NCI-H1092 (cell line): ENCODE data around the gene MGAT4C.

ENCODE experiments used
- DNase-seq: peaks from one replicate; lab custom pipeline; 2025; lab: John Stamatoyannopoulos, UW

Gene MGAT4C

DNA sequence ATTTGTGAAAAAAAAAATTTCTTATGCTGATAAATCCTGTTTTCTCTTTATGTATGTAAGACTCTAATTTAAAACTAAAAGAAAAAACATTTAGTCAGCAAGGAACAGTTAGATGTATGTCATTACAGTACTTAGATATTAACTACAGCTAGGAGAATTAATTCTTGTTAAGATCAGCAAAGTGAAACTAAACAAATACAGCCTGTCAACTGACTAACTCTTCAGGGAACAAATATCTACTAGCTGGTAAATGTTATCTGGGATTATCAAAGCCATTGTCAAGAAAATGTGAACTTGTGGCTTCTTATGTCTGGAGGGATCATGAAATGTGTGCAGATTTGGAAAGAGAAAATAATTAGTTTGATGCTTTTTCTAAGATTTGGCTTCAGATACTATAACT is 27.5 kb downstream of the MGAT4C start:
- no peak for DNase-seq

DNA sequence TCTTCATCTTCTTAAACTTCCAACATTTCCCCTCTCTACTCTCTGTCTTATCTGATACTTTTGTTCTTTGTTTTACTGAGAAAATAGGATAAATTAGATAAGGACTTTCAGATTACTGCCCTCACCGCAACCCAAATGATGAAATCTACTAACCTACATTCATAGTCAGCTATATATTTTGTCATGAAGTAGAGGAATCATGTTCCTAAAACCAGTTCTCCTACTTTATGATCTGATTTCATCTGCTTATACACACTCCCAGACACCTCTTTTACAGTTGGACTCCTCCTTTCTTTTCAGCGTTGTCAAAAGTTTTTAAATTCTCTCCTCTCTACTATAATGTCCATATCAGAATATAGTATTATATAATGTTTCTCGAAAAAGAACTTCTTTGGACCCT is 29.7 kb downstream of the MGAT4C start:
- no peak for DNase-seq

DNA sequence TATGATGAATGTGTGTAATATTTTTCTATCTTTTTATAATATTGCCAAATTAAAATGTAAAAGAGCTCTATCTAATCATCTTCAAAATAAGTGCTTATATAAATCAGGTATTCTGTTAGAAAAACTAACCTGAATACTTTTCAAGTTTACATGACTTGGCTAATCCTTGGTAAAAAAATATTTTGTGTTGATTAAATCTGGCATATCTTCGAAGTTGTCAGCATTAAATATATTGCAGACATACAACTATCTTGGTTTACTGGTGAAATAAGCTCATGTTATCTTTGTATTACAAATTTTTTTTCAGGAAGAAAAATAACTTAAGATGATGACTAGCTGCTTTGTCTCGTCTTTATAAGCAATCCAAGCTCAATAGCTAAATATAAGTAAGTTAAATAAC is 39.6 kb downstream of the MGAT4C start:
- no peak for DNase-seq

DNA sequence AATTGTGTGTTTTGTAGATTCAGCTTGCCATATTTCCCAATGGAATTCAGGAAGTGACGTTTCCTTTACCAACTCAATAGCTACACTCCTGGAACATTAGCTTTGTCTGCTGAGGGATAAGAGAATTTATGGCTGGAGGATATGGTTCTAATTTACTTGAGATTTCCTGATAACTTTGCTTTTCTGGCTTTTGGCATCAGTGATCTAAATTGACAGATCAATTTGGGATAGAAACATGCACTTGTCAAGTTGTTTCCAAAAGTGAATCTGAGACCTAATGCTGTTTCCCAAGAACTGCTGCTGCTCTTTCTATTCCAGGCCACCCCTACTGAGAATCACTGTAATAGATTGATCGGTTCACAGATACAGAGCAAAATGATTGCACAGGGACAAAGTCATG is 43.2 kb downstream of the MGAT4C start:
- DNase-seq: no peak

- no peak for DNase-seq
These were observed 57.3 kb downstream of the MGAT4C start for GRCh38 chr12:86198696-86199444.

GRCh38 chr12:86196465-86196864 is 59.7 kb downstream of the MGAT4C start:
- no peak for DNase-seq

DNA sequence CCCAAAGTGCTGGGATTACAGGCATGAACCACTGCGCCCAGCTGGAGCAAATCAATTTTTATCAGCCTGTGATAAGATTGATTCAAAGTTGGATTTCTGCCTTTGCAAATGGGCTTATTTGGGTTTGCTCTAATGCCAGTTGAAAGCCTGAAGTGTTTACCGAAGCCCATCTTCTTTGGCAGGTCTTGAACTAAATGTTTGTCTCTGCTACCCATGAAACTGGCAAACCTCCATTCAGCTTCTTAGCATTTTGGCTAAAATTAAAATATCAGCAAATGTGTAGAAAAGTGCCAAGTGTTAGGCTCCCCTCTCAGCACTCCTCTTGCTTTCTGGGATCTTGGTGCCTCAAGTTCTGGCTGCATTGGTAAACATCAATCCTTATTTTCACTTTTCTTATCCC is 61.5 kb downstream of the MGAT4C start:
- DNase-seq: peak; percentile 17

GRCh38 chr12:86193931-86194330 is 62.3 kb downstream of the MGAT4C start:
- no peak for DNase-seq

DNA sequence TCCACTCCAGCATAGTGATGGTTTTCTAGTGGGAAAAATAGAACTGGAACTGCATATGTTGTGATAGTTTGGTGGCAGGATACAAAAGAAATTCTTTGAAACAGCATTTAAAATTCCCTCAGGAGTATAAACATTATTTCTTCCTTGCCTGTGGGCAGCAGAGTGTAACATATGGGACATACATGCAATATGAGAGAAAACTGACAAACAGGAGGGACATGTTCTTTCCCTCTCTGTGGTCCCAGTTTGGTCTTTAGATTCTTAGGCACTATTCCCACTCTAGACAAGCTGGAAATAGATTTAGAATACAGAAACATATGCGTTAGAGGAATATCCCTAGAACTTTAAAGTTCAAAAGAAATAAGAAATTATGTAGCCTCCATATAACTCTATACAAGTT is 68.0 kb downstream of the MGAT4C start:
- DNase-seq: no peak

DNA sequence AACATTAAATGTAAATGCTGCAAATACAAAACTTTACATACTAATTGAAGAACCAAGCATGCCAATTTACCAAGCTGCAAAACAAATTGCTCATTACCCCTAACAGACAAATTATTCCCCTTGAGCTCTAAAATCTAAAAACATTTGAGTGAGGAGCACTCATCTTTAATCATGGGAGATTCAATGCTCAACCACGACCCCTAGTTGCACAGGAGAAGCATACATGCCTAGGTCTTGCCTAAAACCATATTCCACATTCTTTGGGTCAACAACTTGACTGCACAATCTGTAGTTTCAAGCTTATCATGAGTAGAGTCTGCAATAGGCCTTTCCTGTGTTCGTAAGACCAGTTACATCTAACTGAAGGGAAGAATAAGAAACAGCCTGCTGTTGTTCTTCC is 69.7 kb downstream of the MGAT4C start:
- DNase-seq: no peak

- DNase-seq: no peak
These were observed 76.3 kb downstream of the MGAT4C start for GRCh38 chr12:86179855-86180254.

DNA sequence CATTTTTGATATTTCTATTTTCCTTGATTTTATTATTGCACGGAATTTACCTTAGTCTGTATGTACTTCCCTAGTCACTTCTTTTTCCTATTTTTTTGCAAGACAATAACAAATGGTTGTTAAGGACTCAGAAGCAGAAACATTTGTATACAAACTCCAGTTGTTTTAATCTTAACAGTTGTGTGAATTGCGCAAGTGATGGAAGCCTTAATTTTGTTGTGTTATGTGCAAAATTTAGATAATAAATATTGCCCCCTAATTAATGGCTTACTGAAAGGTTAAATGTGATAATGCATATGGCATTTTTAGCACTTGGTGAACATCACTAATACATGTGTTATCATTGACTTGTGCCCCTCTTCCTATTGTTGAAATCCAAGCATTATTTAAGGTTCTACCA is 82.0 kb downstream of the MGAT4C start:
- no peak for DNase-seq

GRCh38 chr12:86172913-86173443 is 83.2 kb downstream of the MGAT4C start:
- DNase-seq: no peak

GRCh38 chr12:86170051-86170450 is 86.1 kb downstream of the MGAT4C start:
- no peak for DNase-seq

DNA sequence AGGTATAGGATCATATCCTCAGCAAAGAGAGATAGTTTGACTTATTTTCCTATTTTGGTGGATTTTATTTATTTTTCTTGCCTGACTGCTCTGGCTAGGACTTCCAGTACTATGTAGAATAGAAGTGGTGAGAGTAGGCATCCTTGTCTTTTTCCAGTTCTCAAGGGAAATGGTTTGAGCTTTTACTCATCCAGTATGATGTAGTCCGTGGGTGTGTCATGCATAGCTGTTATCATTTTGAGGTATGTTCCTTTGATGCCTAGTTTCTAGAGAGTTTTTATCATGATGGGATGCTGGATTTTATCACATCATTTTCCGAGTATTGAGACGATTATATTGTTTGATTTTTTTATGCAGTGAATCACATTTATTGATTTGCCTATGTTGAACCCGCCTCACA is 97.2 kb downstream of the MGAT4C start:
- DNase-seq: no peak

- no peak for DNase-seq
These were observed 101.6 kb downstream of the MGAT4C start for GRCh38 chr12:86154620-86155019.

DNA sequence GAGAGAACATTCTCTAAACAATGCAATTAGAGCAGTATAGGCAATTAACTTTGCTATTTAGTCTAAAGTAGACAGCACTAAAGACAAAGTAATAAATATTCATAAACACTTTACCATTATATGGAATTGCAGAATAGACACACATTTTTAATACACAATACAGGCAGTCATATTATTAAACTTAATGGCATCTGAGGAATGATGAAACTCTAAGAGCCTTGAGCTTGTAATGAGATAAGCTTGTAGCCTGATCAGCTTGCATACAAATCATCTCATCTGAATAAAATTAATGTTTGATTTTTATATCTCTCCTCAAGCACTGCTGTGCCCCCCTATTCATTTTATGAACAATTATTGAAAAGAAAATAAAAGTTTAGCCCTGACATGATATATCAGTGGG is 107.6 kb downstream of the MGAT4C start:
- DNase-seq: no peak

- DNase-seq: no peak
These were observed 108.1 kb downstream of the MGAT4C start for GRCh38 chr12:86148071-86148470.

- DNase-seq: no peak
These were observed 111.0 kb downstream of the MGAT4C start for GRCh38 chr12:86145156-86145555.

DNA sequence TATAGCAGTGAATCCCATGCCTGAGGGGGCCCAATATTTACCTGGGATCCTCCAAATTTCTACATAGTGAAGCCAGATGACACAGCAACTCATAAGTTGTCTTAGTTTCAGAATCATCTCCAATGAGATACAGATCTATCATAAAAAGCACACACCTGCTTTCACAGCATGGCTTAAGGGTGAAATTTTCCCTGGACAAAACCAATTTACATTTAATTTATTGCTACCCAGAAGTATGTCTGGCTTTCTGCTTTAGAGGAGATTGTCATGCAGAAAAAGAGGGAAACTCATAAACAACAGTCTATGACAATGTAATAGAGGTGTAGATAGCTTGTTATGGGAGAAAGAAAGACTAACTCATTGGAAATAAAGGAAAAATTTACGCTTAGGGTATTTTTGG is 113.0 kb downstream of the MGAT4C start:
- DNase-seq: no peak

GRCh38 chr12:86139671-86140070 is 116.5 kb downstream of the MGAT4C start:
- DNase-seq: no peak

- no peak for DNase-seq
These were observed 117.4 kb downstream of the MGAT4C start for GRCh38 chr12:86138770-86139169.

DNA sequence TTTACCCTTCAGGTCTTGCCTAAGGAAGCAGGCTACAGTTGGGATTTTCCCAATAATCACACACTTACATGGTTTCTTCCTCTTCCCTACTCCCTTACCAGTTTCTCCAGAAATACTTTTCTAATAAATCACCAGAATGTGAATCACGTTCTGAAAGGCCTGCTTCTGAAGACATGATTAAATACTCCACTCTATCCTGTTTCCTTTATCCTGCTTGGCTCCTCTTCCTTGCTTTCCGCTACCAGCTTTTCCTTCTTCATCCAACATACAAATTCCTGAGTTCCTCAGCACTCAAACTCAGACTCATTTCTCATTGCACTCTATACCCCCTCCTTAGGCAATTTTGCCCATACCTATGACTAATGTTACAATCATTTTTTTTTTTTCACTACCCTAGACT is 118.3 kb downstream of the MGAT4C start:
- DNase-seq: no peak

DNA sequence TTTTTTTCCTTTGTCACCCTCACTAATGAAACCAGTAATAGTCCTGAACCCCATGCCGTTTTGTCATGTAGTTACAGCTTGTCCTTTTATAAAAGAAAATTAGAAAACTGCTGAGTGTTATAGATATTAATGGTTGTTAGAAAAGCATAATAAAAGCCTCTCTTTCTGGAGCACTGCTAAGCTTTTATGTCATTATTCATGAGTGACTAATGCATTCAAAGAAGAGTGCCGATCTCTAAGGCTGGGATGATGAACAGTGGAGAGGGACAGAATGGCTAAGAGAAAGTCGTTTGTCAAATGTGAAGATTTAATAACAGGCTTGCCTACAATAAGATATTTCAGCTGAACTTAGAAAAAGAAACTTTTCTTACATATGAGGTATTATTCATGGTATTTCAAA is 121.6 kb downstream of the MGAT4C start:
- DNase-seq: no peak
